ENCODE results near the gene TMEM91.

The TMEM91 gene

DNA sequence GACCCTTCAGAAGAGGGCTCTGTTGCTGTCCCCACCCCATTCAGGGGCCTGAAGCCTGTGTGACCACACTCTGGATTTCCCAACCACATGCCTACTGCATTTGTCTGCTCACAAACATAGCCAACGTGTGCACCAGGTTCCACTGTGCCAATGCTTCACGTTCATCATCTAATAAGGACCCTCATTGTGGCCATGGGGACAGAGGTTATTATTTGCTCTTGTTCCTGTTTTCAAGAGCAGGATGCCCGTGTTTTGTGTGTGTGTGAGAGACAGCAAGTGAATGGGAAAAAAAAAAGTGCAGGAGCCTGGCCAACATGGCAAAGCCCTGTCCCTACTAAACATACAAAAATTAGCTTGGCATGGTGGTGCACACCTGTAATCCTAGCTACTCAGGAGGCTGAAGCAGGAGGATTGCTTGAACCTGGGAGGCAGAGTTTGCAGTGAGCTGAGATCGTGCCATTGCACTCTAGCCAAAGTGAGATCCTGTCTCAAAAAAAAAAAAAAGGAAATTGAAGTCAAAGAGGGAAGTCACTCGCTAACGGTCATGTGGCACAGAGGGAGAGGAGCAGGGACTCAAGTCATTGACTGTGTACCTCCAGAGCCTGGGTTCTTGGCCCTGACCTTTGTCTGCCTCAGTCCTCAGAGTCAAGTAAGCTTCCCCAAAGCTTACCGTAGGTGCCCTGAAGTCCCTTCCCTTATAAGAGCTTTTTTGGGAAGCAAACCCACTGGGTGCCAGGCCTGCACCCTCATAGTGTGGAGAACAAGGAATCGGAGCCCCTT lies 44.0 kb downstream of the TMEM91 start:
- no peaks in the 10 kb centered on the region for H3K9me3 ChIP-seq (ENCODE audit: insufficient read depth, low read depth, low read length)
- no peak overlapping the region for H3K4me2 ChIP-seq (ENCODE audit: low read depth, low read length, poor library complexity, severe bottlenecking)
- H2AFZ ChIP-seq (ENCODE audit: low read length): no peak overlapping the region
- no peaks in the 10 kb centered on the region for H3K27me3 ChIP-seq (ENCODE audit: insufficient read depth, low read length, poor library complexity, severe bottlenecking)
- H3K4me1 ChIP-seq (ENCODE audit: insufficient read depth, low read length, poor library complexity, severe bottlenecking): no peaks in the 10 kb centered on the region
- H3K4me3 ChIP-seq (ENCODE audit: low read length, poor library complexity, severe bottlenecking): no peak overlapping the region
- H3K9me2 ChIP-seq (replicated peaks; ENCODE audit: low read depth, low read length): no peaks in the 10 kb centered on the region
- H3K36me3 ChIP-seq (ENCODE audit: insufficient read depth, low read length): peaks cover 38% of the 10 kb centered on the region; the same call in 1 of the 2 replicates
- no peak overlapping the region for H3K9ac ChIP-seq (ENCODE audit: low read depth, low read length, poor library complexity, severe bottlenecking)
- no peaks in the 10 kb centered on the region for H4K20me1 ChIP-seq (ENCODE audit: insufficient read depth, low read length, poor library complexity, severe bottlenecking)
- no peaks in the 10 kb centered on the region for H3F3A ChIP-seq (ENCODE audit: low read depth)
- no peaks in the 10 kb centered on the region for H3K79me2 ChIP-seq (ENCODE audit: insufficient read depth, low read length)
- TF ChIP-seq, protein P1, sequence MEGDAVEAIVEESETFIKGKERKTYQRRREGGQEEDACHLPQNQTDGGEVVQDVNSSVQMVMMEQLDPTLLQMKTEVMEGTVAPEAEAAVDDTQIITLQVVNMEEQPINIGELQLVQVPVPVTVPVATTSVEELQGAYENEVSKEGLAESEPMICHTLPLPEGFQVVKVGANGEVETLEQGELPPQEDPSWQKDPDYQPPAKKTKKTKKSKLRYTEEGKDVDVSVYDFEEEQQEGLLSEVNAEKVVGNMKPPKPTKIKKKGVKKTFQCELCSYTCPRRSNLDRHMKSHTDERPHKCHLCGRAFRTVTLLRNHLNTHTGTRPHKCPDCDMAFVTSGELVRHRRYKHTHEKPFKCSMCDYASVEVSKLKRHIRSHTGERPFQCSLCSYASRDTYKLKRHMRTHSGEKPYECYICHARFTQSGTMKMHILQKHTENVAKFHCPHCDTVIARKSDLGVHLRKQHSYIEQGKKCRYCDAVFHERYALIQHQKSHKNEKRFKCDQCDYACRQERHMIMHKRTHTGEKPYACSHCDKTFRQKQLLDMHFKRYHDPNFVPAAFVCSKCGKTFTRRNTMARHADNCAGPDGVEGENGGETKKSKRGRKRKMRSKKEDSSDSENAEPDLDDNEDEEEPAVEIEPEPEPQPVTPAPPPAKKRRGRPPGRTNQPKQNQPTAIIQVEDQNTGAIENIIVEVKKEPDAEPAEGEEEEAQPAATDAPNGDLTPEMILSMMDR (conservative IDR thresholded peaks at IDR 0.05; ENCODE audit: low read length): no peak
- TF ChIP-seq EZH2phosphoT487 (IDR thresholded peaks at IDR 0.05; ENCODE audit: borderline replicate concordance): no peak

DNA sequence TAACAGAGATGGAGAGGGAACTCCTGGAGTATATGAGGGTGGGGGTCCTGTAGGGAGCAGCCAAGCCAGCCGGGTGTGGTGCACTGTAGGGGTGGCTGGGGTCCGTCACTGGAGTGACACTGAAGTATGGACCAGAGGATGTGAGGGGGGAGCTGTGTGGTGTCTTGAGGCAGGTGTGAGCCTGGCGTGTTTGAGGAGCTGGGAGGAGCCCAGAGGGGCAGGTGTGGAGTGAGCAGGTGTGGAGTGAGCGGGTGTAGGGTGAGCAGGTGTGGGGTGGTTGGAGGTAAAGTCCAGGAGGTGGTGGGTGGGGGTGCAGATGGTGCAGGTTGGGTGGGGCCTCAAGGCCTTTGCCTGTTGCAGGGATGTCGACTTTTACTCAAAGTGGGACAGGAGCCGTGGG lies 45.0 kb downstream of the TMEM91 start:
- Histone ChIP-seq H3K4me3 (ENCODE audit: low read length, poor library complexity, severe bottlenecking) (no peak overlapping the region), H3K9me3 (ENCODE audit: insufficient read depth, low read depth, low read length) (no peaks in the 10 kb centered on the region), H3K9me2 (replicated peaks; ENCODE audit: low read depth, low read length) (no peaks in the 10 kb centered on the region), H3K27me3 (ENCODE audit: insufficient read depth, low read length, poor library complexity, severe bottlenecking) (no peaks in the 10 kb centered on the region), H4K20me1 (ENCODE audit: insufficient read depth, low read length, poor library complexity, severe bottlenecking) (no peaks in the 10 kb centered on the region), H2AFZ (ENCODE audit: low read length) (no peak overlapping the region), H3K4me1 (ENCODE audit: insufficient read depth, low read length, poor library complexity, severe bottlenecking) (no peaks in the 10 kb centered on the region), H3K36me3 (ENCODE audit: insufficient read depth, low read length) (peaks cover 38% of the 10 kb centered on the region; the same call in 1 of the 2 replicates), H3K79me2 (ENCODE audit: insufficient read depth, low read length) (no peaks in the 10 kb centered on the region), H3K4me2 (ENCODE audit: low read depth, low read length, poor library complexity, severe bottlenecking) (no peak overlapping the region), H3K9ac (ENCODE audit: low read depth, low read length, poor library complexity, severe bottlenecking) (no peak overlapping the region), H3F3A (ENCODE audit: low read depth) (no peaks in the 10 kb centered on the region)
- TF ChIP-seq, protein P1 (conservative IDR thresholded peaks at IDR 0.05; ENCODE audit: low read length): no peak
- TF ChIP-seq EZH2phosphoT487 (IDR thresholded peaks at IDR 0.05; ENCODE audit: borderline replicate concordance): no peak

DNA sequence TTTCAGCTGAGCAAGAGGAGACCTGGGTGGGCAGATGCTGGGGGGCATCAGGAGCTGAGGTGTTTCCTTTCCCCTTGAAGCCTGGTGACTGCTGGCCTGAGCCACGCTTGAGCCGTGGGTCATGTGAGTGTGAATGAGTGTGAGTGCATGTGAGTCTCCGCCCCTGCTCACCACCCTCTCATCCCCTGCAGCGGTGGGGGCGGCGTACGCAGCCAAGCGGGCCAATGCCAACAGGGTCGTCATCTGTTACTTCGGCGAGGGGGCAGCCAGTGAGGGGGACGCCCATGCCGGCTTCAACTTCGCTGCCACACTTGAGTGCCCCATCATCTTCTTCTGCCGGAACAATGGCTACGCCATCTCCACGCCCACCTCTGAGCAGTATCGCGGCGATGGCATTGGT lies 45.6 kb downstream of the TMEM91 start:
- H3K79me2 ChIP-seq (ENCODE audit: insufficient read depth, low read length): no peaks in the 10 kb centered on the region
- no peaks in the 10 kb centered on the region for H3K27me3 ChIP-seq (ENCODE audit: insufficient read depth, low read length, poor library complexity, severe bottlenecking)
- H3K9me2 ChIP-seq (replicated peaks; ENCODE audit: low read depth, low read length): no peaks in the 10 kb centered on the region
- no peaks in the 10 kb centered on the region for H3K4me1 ChIP-seq (ENCODE audit: insufficient read depth, low read length, poor library complexity, severe bottlenecking)
- H3K9me3 ChIP-seq (ENCODE audit: insufficient read depth, low read depth, low read length): no peaks in the 10 kb centered on the region
- no peak overlapping the region for H3K4me2 ChIP-seq (ENCODE audit: low read depth, low read length, poor library complexity, severe bottlenecking)
- no peaks in the 10 kb centered on the region for H3F3A ChIP-seq (ENCODE audit: low read depth)
- H4K20me1 ChIP-seq (ENCODE audit: insufficient read depth, low read length, poor library complexity, severe bottlenecking): no peaks in the 10 kb centered on the region
- no peak overlapping the region for H3K9ac ChIP-seq (ENCODE audit: low read depth, low read length, poor library complexity, severe bottlenecking)
- H3K36me3 ChIP-seq (ENCODE audit: insufficient read depth, low read length): peaks cover 38% of the 10 kb centered on the region; the same call in 1 of the 2 replicates
- TF ChIP-seq, protein P1 (conservative IDR thresholded peaks at IDR 0.05; ENCODE audit: low read length): no peak
- no peak for TF ChIP-seq EZH2phosphoT487 (IDR thresholded peaks at IDR 0.05; ENCODE audit: borderline replicate concordance)
- no peak overlapping the region for H2AFZ ChIP-seq (ENCODE audit: low read length)
- H3K4me3 ChIP-seq (ENCODE audit: low read length, poor library complexity, severe bottlenecking): no peak overlapping the region

All from Loucy (cell line).